Stimulated activated CD4-positive, alpha-beta T cell treated with anti-CD3 and anti-CD28 coated beads, Interleukin-12 subunit alpha, Interleukin-12 subunit beta, amount 100 ng/mL, for 24 hours (primary cell): ENCODE data around the gene TMEM254.
"Not testable (repeated sequence)": the region's sequence is repeated elsewhere in the genome, so short reads cannot be mapped to it uniquely, and the experiment has no call there.

Source experiments
- DNase-seq, 2 experiments: peaks; one replicate each; pipeline ENCODE4 v3.0.0-alpha.2; 2020; ENCODE audit warnings: low read depth in 2 of 2

The TMEM254 gene

DNA sequence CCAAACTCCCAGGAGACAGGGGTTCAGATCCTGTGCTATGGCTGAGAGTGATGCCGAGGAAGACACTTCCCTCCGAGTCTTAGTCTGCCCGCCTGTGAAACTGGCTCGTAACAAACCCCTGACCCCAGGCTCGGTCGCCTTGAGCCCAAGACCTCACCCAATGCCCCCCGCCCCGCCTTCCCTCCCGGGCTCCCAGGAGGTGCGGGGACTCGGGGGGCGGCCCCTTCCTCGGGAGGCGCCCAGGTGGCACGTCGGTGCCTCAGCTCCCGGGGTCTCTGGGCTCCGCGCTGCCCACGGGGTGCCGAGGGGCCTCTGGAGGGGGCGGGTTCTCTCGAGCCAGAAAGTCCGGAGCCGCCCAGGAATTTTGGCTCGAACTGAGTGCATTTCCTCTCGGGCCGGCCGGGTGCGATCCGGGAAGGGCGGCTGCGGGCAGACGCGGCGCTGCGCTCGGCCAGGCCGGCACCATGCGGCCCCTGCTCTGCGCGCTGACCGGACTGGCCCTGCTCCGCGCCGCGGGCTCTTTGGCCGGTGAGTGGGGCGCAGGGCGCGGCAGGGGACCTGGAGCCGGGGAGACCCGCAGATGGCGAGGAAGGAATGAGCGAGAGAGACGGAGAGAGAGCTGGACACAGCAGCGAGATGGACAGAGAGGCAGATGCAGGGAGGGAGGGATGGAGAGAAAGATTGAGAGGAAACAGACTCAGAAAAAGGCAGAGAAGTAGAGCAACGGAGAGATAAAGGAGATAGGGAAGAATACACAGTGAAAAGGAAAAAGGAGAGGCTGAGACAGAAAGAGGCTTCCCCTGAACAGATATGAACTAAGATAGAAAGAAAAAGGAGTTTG lies 54.1 kb downstream of the TMEM254 start, which contains the start of gene PLAC9:
PLAC9 (plus strand) TSS at position 432 of the 841 bp plus-strand sequence; CDS start at position 465, 33 bp downstream.
- DNase-seq: no peak

DNA sequence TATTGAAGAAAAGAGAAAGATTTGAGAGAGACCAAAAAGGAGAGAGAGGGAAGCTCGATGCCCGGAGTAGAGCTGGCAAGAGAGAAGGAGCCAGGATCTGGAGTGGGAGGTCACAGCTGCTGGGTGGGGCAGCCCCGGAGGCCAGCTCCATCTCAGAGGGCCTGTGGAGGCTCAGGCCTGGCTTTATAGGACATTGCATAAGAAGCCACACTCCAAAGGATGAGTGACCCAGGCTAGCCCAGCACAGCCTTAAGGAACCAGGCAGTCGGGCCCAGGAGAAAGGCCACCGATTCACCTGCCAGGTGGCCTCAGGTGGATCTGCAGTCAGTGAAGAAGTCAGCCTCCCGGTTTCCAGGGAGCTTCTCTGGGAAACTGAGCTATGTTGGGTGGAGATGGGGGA lies 54.7 kb downstream of the TMEM254 start:
- no peak for DNase-seq

DNA sequence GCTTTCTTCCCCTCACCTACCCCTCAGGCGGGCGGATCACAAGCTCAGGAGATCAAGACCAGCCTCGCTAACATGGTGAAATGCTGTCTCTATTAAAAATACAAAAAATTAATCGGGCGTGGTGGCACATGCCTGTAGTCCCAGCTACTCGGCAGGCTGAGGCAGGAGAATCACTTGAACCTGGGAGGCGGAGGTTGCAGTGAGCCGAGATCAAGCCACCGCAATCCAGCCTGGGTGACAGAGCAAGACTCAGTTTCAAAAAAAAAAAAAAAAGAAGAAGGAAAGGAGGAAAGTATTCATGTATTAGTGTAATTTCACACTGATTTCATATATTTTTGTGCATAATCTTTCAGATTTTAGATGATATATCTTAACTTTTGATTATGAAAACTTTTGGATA lies 55.2 kb downstream of the TMEM254 start:
- not testable (repeated sequence) for DNase-seq

DNA sequence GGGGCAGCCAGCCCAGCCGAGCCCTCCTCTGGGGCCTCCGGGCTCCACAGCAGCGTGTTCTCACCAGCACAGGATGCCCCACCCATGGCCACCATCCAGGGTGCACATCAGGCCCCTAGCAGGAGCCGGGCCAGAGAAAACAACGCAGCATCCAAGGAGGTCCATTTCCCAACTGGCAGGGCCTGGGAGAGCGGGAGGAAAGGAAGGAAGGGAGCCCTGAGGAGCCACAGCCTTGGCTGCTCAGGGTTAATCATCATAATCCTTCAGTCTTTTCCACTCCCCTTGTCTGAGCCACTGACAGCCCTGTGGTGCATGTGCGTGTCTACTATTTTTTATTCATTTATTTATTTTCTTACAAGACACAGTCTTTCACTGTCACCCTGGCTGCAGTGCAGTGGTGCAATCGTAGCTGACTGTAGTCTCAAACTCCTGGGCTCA lies 57.7 kb downstream of the TMEM254 start:
- DNase-seq: no peak

DNA sequence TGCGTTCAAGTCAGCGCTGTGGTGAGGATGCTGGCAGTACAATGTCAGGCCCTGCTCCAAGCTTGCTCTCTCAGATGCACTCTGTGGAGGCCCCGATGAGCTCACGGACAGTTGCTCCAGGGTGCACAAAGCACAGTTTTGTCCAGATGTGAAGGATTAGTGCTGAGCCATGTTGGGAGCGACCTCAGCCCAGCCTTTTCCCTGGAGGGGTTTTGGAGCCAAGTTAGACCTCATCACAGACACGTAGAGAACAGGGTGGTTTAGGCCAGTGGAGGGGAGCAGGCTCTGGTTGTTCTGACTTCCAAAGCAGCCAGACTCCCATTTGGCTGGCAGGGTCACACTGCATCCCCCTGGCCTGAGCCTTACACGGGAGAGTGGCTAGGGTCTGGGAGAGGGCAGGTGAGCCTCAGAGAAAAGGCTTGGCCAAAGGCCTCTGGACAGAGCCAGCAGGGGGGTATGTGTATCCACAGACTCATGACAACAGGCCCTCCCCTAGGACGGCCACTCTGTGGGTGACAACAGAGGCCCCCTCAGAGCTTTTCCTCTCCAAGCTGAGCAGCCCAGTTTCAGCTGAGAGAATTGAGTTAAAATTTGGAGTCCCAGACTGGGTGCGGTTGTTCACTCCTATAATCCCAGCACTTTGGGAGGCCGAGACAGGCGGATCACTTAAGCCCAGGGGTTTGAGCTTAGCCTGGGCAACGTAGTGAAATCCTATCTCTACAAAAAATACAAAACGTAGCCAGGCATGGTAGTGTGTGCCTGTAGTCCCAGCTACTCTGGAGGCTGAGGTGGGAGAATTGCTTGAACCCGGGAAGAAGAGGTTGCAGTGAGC lies 58.8 kb downstream of the TMEM254 start:
- DNase-seq: no peak

DNA sequence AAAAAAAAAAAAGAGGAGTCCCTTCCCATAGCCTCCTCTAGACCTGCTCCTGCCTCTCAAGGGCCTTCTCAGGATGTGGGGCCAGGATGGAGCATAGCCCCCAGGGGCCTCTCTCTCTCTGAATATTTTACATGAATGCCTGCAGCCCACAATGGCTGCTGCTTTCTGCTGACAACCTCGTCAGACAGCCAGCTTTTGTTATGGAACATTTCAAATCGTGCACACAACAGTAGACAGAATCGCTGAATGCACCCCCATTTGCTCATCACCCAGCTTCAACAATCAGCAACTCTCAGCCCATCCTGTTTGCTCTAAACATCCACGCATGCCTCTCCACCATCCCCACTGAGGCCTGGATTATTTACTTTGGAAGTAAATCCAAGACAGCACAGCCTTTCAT lies 59.5 kb downstream of the TMEM254 start:
- DNase-seq: no peak

DNA sequence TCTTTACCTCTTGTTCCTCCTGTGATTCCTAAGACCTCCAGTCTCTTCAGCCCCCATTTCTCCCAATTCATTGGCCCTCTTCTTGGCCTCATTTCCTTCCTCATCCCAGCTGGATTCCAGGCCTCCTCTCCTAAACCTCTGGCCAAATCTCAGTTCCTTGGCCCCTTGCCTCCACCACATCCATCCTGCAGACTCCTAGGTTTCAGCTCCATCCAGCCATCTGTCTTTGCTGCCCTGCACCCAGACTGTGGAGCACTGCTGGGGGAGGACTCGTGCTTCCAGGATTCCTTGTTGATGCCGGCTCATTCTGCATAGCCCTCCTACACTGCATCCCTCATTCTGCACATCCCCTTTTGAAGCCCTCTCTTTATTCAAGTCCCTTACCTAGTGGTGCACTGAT lies 60.8 kb downstream of the TMEM254 start:
- DNase-seq: no peak

DNA sequence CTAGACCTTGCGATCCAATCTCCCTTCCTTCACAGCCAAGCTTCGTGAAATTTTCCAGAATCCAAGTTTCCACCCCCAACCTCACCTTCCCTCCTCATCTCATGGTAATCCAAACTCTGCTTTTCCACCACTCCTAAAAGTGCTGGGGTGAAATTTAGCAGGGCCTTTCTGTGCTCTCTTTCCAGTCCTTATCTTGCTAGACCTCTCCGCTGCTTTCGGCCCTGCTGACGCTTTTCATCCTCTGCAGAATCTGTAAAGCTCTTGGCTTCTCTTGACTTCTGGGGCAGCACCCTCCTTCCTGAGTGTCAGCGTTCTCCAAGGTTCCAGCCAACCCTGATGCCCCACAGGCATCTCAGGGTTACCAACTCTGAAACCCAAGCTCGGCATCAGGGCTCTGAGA lies 61.8 kb downstream of the TMEM254 start:
- no peak for DNase-seq

DNA sequence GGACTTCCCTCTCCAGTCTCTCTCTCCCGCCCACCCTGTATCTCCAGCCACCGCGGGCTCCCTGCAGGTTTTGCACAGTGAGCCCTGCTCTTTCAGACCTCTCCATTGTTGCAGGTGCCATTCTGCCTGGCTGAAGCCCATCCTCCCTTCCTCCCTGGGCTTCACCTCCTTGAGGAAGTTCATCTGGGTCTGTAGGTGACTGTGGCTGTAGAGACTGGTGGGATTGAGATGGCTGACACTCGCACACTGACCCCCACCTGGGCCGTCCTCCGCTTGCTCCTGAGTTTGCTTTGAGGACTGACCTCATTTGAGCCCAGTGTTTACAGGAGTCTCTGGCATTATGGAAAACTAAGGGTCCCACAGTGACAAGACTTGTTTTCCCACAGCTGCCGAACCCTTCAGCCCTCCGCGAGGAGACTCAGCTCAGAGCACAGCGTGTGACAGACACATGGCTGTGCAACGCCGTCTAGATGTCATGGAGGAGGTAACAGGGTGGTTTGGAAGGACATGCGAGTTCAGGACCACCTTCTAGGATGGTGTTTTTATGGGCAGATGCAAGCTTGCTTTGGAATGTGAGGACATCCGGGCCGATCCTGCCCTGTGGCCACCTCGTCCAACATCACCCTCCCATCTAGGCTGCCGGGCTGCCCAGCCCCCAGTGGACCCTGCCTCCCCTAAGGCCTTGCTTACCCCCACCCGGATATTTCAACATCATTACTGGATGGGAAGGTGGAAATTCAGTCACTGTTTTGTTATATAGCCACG lies 63.4 kb downstream of the TMEM254 start:
- DNase-seq: no peak
